Measurements from ENCODE around the gene DLGAP1.

Gene DLGAP1

GRCh38 chr18:3983351-3983969, 471.6 kb downstream of the DLGAP1 start:
- DNase-seq = no peak

DNA sequence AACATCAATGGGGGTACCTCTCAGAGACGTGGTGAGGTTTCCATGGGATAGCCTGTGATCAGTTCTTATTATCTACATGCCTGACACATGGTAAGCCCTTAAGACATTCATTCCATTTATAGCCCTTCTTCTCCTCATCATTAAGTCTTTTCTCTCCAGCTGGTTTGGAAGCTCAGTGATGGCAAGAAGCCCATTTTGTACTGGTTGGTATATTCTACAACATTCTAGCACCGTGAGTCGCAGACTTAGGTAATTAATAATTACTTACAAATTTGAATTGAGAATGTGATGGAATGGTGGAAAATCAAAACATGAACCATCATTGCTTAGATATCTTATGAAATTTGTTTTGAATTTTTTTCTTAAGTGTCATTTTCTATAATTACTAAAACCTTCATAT, 472.6 kb downstream of the DLGAP1 start:
- DNase-seq = no peak

GRCh38 chr18:3979024-3979423, 476.1 kb downstream of the DLGAP1 start:
- no peak for DNase-seq

DNA sequence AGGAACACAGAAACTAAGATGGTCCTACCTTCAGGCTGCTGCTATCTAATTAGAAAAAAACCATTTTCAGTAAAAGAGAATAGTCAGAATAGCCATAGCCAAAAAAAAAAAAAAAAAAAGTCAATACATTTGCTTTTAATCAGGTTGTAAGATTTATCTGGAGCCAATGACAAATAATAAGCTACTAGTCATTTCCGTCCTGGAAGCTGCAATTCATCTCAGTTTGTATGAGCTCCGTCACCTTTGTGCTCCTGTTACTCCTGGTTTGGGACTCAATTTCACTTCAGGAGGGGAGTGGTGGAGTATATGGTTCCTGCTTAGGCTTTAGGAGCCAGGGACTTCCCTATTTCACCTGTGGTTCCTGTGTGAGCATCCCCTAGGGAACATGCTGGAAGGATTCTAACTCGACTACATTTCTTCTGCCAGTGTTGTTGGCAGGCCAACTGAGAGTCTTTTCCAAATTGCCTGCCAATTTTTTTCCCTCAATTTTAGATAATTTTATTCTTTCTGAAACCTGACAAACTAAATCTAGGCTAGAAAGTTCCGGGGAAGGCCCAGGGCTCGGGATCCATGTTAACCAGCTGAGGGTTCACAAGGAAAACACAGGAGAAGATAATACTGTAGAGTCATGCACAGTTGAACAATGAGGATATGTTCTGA, 481.8 kb downstream of the DLGAP1 start:
- DNase-seq = no peak

- no peak for DNase-seq
Observed at GRCh38 chr18:3972291-3972930, 482.7 kb downstream of the DLGAP1 start.

- no peak for DNase-seq
Observed at GRCh38 chr18:3970929-3971328, 484.2 kb downstream of the DLGAP1 start.

DNA sequence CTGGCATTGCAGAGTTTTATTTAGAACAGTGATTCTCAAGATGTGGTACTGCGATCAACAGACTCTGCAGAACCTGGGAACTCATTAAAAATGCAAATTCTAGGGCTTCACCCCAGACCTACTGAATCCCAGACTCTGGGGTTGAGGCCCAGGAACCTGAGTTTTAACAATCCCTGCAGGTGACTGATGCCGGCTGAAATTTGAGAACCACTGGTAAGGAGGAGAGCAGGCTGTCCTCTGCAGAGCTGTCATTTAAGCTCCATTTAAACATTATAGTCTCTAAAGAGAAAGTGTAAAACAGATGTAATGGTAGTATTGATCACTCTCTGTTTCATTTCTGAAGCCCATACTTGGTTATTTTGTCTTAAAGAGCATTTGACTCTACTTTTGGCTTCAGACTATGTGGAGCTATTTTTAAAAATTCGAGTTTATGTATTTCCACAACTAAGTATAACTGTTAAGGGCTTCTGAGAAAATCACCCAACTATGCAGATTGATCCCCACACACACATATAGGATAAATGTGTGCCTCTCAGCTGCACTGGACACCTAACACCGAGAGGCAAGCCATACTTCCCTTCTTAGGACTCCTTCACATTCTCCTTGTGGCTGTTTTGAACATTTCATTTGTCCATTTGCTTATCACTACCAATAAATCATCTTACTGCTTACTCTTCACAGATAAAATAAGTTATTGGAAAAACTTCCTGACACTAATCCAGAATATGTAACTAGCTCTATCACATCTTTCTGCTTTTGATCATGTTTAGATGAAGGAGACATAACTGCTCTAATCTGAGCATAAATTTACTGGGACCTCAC, 487.5 kb downstream of the DLGAP1 start:
- DNase-seq = no peak

- no peak for DNase-seq
Observed at GRCh38 chr18:3966642-3967358, 488.3 kb downstream of the DLGAP1 start.

- DNase-seq = no peak
Observed at GRCh38 chr18:3966246-3966641, 488.9 kb downstream of the DLGAP1 start.

GRCh38 chr18:3960977-3961376, 494.1 kb downstream of the DLGAP1 start:
- DNase-seq = no peak

DNA sequence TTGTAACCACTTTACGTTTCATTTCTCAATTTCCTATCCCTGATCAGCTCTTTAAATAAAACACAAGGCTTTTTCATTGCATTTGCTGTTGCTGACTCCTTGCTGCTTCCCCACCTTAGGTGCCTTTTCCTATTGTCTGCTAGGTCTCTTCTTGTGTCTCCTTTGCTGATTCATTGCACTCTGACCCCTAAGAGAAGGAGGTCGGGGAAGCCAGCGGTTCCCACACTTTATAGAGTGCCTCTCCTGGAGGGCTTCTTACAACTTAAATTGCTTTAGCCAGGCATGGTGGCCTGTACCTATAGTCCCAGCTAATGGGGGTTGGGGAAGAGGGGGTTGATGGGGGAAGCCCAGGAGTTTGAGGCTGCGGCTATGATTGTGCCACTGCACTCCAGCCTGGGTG, 495.0 kb downstream of the DLGAP1 start:
- no peak for DNase-seq

DNA sequence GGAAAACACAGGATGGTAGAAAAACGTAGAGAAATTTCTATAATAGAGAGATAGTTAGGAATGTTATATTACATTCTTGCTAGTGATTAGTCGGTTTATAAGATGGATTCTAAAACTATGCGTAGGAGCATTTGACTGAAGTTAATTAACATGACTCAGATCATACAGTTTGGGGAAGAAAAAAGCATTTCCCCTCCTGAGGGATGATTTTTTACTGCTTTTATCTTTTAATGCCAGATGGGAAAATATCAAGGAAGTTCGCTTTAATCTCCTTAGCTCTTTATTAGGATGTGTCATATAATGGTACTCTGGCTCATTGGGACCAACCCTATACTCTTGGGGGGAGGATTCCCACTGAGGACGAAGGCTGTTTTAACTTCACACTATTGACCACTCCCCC, 503.1 kb downstream of the DLGAP1 start:
- DNase-seq = no peak

DNA sequence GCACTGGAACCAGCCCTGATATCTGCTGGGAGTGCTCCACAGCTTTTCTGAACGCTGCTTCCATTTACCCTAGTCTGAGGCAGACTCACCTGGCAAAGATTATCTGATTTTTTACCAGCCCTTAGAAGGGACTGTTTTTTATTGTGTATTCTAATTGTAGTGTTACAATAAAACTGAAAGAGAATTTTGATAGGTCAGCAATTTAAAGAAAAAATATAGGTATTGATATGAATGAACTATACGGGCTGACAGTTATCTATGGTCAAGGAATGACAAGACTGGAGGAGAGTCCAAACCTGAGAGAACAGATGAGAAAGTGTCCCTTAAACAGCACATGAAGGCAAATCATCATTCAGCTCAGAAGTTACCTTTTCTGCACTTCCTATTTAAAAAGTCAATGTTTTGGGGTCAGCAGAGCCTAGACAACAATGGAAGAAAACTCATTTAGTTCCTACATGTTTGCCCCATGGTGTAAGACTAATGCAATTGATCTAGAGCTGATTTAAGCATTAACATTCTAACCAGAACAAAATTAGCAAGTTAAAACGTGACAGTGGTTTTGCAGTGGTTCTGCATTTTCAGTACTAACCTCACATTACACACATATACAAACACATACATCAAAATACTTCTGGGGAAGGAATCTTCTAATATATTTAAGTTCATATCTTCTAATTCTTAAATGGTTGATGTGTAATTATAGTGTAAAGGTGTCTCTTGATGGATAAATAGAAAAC, 504.3 kb downstream of the DLGAP1 start:
- DNase-seq = no peak

DNA sequence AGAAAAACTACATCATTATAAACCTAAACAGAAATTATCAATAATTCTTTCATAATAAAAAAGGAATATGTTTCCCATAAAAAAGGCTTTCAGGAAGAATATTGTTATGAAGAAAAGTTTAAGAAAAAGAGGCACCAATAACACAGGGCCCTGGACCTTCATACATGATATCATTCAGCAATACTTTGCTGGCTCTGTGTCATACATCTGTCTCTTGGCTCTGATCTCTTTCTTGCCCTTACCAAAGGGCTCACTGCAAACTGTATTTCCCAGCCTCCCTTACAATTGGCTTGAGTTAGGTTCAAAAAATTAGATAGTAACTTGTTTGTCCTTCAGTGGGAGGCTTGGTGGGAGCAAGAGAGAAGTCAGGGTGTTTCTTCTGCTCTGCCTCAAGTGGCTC, 506.1 kb downstream of the DLGAP1 start:
- DNase-seq = no peak

DNA sequence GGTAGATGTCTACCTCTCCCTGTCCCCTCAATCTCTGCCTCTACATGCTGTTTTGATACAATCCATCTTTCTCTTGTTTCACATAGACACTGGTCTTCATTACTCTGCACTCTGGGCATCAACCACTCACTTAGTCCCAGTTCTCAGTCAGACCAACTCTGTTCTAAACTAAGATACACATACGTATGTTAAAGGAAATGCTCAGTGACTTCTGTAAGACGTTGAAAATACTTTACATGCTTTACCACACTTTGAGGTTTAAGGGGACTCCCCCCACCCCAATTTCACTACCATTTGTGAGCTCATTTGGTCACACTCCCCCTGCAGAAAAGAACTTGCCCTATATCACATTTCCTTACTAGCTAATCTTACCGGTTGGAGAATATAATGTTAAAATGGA, 507.7 kb downstream of the DLGAP1 start:
- DNase-seq = no peak

- DNase-seq = no peak
Observed at GRCh38 chr18:3935305-3935704, 519.8 kb downstream of the DLGAP1 start.

- DNase-seq = no peak
Observed at GRCh38 chr18:3932276-3932675, 522.8 kb downstream of the DLGAP1 start.

GRCh38 chr18:3931542-3932112, 523.5 kb downstream of the DLGAP1 start:
- no peak for DNase-seq

DNA sequence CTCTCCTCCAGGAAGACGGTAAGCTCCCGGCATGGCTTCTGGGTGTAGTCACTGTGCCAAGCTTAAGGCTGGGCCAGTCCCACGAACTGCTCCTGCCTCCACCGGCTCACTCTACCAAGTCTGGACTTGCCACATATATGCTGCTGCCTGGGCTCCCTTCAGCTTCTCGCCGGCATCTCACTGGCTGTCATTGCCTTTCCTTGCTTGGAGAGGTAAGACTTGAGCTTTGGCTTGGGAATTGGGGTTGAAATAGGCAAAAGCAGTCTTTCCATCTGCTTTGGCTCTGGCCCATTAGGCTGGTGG, 524.1 kb downstream of the DLGAP1 start:
- no peak for DNase-seq

GRCh38 chr18:3930126-3931012, 524.7 kb downstream of the DLGAP1 start:
- DNase-seq = no peak

DNA sequence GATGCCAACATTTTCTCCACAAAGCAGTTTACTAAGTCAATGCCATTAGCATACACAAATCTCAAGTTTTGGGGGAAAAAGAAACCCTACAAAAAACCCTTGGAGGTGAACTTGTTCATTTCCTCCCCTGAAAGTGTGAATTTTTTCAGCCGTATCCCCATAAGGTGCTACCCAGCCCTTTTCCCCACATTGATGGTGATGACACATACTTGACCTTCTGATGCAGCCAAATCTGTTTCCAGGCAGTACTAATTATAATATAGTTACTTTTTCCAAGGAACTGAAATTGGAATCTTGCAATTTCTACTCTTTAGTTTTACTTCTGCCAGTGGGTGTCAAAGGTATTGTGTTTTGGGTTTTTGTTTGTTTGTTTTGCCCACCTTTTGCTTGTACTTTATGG, 530.7 kb downstream of the DLGAP1 start:
- no peak for DNase-seq

Measured in activated CD4-positive, alpha-beta T cell treated with anti-CD3 and anti-CD28 coated beads, Interleukin-2, amount 50 U/mL, for 4 hours (primary cell).